ENCODE measurements around the gene LYRM2.

LYRM2 gene

DNA sequence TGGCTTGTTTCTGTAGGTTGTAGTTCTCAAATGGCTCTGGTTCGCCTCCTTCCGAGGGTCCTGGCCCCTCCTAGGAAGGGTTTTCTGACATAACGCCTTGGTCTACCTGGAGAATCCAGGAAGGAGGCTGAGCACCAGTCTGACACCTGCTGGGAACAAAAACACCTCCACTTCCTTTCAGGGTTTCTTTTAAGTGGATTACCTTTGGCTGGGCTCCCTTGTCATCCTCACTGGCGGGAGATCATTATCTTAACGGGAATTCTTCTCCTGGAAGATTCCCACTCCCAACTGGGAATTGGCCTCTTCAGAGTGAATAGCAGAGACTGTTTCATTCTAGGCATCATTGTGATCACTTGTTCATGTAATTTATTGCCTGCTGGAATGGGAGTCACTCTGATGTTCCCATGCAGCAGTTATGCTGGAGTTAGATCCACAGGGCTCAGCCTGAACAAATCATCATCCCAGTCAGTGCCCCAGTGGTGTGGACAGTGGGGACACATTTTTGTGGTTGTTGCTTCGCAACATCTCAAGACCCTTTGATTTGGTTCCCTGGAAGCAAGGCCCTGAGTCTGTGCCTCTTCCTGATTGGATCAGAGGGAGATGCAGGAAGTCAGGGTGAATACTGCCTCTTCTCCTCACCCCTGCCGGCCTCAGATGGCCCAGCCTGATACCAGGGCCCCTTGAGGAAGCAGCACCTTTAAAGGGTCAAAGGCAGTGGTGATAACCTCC is 49.1 kb downstream of the LYRM2 start:
- no peak for DNase-seq (ENCODE audit: low read depth)
- TF ChIP-seq, protein P1, sequence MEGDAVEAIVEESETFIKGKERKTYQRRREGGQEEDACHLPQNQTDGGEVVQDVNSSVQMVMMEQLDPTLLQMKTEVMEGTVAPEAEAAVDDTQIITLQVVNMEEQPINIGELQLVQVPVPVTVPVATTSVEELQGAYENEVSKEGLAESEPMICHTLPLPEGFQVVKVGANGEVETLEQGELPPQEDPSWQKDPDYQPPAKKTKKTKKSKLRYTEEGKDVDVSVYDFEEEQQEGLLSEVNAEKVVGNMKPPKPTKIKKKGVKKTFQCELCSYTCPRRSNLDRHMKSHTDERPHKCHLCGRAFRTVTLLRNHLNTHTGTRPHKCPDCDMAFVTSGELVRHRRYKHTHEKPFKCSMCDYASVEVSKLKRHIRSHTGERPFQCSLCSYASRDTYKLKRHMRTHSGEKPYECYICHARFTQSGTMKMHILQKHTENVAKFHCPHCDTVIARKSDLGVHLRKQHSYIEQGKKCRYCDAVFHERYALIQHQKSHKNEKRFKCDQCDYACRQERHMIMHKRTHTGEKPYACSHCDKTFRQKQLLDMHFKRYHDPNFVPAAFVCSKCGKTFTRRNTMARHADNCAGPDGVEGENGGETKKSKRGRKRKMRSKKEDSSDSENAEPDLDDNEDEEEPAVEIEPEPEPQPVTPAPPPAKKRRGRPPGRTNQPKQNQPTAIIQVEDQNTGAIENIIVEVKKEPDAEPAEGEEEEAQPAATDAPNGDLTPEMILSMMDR (IDR thresholded peaks at IDR 0.05; ENCODE audit: insufficient read depth, low read depth, low read length, missing control alignments) = no peak
- no peak overlapping the region for H3K4me3 ChIP-seq (ENCODE audit: low read depth, low read length)

DNA sequence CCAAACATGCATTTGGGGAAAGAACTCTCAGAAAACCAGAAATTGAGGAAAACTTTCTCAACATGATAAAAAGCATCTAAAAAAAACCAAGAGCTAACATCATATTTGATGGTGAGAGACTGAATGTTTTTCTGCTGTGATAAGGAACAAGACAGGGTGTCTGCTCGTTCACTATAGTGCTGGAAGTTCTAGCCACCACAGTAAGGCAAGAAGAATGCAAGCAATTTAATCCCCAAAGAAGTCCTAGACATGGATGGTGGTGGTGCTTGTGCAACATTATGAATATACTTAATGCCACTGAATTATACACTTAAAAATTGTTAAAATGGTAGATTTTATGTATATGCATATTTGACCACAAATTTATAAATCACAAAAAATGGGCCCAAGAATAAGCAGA is 53.4 kb downstream of the LYRM2 start:
- no peak overlapping the region for H3K4me3 ChIP-seq (ENCODE audit: low read depth, low read length)
- TF ChIP-seq, protein P1 (IDR thresholded peaks at IDR 0.05; ENCODE audit: insufficient read depth, low read depth, low read length, missing control alignments) = no peak

DNA sequence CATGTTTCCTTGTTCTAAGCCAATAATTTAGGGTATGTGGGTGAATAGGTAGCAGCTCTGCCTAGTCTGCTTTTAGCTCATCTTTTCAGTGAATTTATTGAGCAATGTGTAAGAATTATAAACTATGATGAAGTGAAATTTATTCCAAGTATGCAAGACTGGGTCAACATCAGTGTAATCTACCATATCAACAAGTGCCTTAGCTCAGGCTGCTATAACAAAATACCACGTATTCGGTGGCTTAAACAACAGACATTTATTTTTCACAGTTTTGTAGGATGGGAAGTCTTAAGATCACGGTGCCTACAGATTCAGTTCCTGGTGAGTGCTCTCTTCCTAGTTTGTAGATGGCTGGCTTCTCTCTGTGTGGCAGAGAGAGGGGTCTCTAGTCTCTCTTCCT is 54.0 kb downstream of the LYRM2 start:
- TF ChIP-seq, protein P1 (IDR thresholded peaks at IDR 0.05; ENCODE audit: insufficient read depth, low read depth, low read length, missing control alignments) = no peak
- DNase-seq (ENCODE audit: low read depth) = no peak
- no peak overlapping the region for H3K4me3 ChIP-seq (ENCODE audit: low read depth, low read length)

More for the DNA sequence above, 53.4 kb downstream of the LYRM2 start:
- no peak for DNase-seq (ENCODE audit: low read depth)

DNA sequence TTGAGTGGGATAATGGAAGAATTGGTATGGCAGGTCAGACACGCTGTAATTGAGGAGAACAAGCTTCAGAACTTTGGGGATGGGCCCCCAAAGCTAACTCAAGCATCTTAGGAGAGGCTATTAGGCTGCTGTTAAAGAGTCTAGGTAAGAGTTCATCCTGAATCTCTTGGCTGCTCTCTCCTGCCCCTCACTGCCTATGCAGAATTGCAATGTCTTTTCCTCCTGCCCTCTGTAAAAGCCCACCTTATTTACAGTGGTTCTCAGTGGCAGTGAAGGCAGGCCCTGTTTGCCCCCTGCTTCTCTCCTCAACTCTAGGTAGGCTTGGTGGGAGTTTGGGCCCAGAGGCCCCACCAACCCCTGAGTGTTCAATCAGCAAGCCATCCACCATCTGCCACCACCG is 55.0 kb downstream of the LYRM2 start:
- DNase-seq (ENCODE audit: low read depth) = no peak
- TF ChIP-seq, protein P1 (IDR thresholded peaks at IDR 0.05; ENCODE audit: insufficient read depth, low read depth, low read length, missing control alignments) = no peak
- no peak overlapping the region for H3K4me3 ChIP-seq (ENCODE audit: low read depth, low read length)

DNA sequence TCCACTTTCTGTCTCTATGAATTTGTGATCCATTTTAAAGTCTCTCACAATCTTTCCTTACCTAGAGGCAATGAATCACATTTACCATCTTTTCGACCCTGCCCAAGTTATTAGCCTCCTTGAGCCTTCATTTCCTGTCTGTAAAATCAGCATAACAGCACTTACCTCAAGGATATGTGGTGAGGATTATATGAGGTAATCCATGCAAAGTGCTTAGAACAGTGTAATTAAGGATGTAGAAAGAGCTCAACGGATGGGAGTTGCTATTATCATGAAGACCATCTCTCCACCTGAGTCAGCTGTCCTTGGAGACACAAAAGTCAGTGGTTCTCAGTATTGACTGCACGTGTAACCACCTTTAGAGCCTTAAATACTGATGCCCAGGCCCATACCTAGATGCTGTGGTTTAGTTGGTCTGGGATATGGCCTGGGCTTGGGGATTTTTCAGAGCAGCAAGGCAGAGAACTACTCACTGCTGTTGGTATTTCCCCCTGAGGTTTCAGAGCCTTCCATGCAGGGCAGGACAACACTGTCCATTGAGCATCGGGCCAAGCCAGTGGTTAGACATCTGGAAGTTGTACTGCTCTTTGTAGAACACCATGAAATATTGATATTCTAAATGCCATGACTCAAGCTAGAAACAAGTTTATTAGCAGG is 55.8 kb downstream of the LYRM2 start:
- no peak for DNase-seq (ENCODE audit: low read depth)
- TF ChIP-seq, protein P1 (IDR thresholded peaks at IDR 0.05; ENCODE audit: insufficient read depth, low read depth, low read length, missing control alignments) = no peak
- H3K4me3 ChIP-seq (ENCODE audit: low read depth, low read length) = no peak overlapping the region

DNA sequence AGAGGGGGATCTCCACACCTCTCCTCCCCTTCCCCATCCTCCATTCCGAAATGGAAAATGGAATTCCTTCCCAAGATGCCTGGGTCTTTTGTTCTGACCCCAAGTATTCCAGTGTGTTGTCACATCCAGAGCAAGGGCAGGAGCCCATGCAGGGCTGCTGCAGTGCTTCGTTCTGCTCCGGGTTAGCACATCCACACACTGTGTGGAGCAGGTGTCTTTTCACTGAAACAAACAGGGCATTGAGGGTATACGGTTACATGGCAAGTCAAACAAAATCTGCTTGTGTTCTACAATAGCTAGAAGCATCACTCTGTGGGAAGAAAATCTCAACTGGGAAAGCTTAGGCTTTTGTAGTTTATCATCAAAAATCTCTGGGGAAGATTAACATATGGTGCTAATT is 56.9 kb downstream of the LYRM2 start:
- H3K4me3 ChIP-seq (ENCODE audit: low read depth, low read length) = no peak overlapping the region
- DNase-seq (ENCODE audit: low read depth) = no peak
- TF ChIP-seq, protein P1 (IDR thresholded peaks at IDR 0.05; ENCODE audit: insufficient read depth, low read depth, low read length, missing control alignments) = no peak

All from GM12865 (cell line).